Vagina (tissue), 2 donors: Measurements from ENCODE around the gene ERMP1.

ENCODE experiments used
- CTCF ChIP-seq, 3 experiments: fragments of 450-650 bp in 2 of 3; fragments of 200-600 bp in 1 of 3; sonication (generic) in 1 of 3; IDR thresholded peaks; one replicate each; pipeline ENCODE4 v1.5.1; 2017 to 2019; ENCODE audit warnings: antibody characterized with exemption in 3 of 3, mild to moderate bottlenecking in 2 of 3, moderate library complexity in 2 of 3
- POLR2A ChIP-seq, 2 donors: fragments of 450-650 bp; IDR thresholded peaks; one replicate each; pipeline ENCODE4 v1.6.1; 2017; ENCODE audit warnings: antibody characterized with exemption in 2 of 2, mild to moderate bottlenecking in 2 of 2, moderate library complexity in 2 of 2
- POLR2AphosphoS5 ChIP-seq, 2 donors: sonication (generic); formaldehyde crosslinking; IDR thresholded peaks; one replicate each; pipeline ENCODE4 v1.9.0; 2017; ENCODE audit warnings: antibody characterized with exemption in 2 of 2, mild to moderate bottlenecking in 2 of 2, low read depth in 1 of 2; ENCODE audit not compliant: insufficient read depth in 1 of 2

GRCh38 chr9:5818424-5819142 lies 14.3 kb downstream of the ERMP1 start:
- no peak for TF ChIP-seq POLR2A (IDR thresholded peaks at IDR 0.05)
- TF ChIP-seq CTCF (IDR thresholded peaks at IDR 0.05) = no peak
- TF ChIP-seq POLR2AphosphoS5 (IDR thresholded peaks at IDR 0.05; ENCODE audit: insufficient read depth in 1 of 2, low read depth in 1 of 2) = no peak
